Endodermal cell (in vitro differentiated cells): ENCODE measurements around the gene GUCY2C. TPM values are rescaled to one million over a fixed set of nuclear protein-coding genes. Genes with fewer than 3 reads are reported as not detected.

Experiments
- DNase-seq: peaks from one replicate; pipeline ENCODE4 v3.0.0-alpha.2; 2017
- H3K27ac ChIP-seq: 2 replicates; pipeline ENCODE4 v1.5.1; 2013; ENCODE audit warnings: mild to moderate bottlenecking, low read depth, low read length, moderate library complexity
- H3K27me3 ChIP-seq: 2 replicates; pipeline ENCODE4 v1.6.1; 2013; ENCODE audit warnings: mild to moderate bottlenecking, low read length, moderate library complexity; ENCODE audit not compliant: insufficient read depth, control insufficient read depth, poor library complexity, severe bottlenecking
- H3K36me3 ChIP-seq: 2 replicates; pipeline ENCODE4 v1.7.0; 2013; ENCODE audit warnings: mild to moderate bottlenecking, low read length, moderate library complexity; ENCODE audit not compliant: control insufficient read depth, insufficient read depth
- H3K4me1 ChIP-seq: one replicate; pipeline ENCODE4 v1.7.0; 2013; ENCODE audit warnings: low read length; ENCODE audit not compliant: control insufficient read depth, insufficient read depth
- H3K4me3 ChIP-seq: 2 replicates; pipeline ENCODE4 v1.5.1; 2013; ENCODE audit warnings: mild to moderate bottlenecking, low read length, moderate library complexity
- H3K9ac ChIP-seq: 2 replicates; pipeline ENCODE4 v1.6.1; 2013; ENCODE audit warnings: mild to moderate bottlenecking, low read length, moderate library complexity; ENCODE audit not compliant: poor library complexity, severe bottlenecking; ENCODE audit errors: extremely low read depth
- H3K9me3 ChIP-seq: 2 replicates; pipeline ENCODE4 v1.6.1; 2013; ENCODE audit warnings: mild to moderate bottlenecking, low read length, moderate library complexity; ENCODE audit not compliant: control insufficient read depth
- H3K27ac Mint-ChIP-seq: 2 replicates; pipeline ENCODE4 v1.8.0; 2020; ENCODE audit warnings: mixed read lengths
- H3K27me3 Mint-ChIP-seq: 2 replicates; pipeline ENCODE4 v1.8.0; 2021; ENCODE audit warnings: mild to moderate bottlenecking, mixed read lengths; ENCODE audit not compliant: insufficient read depth
- H3K36me3 Mint-ChIP-seq: 2 replicates; pipeline ENCODE4 v1.8.0; 2020; ENCODE audit warnings: low read depth, mixed read lengths
- H3K4me1 Mint-ChIP-seq: 2 replicates; pipeline ENCODE4 v1.8.0; 2020; ENCODE audit warnings: mixed read lengths
- H3K4me3 Mint-ChIP-seq: 2 replicates; pipeline ENCODE4 v1.8.0; 2020; ENCODE audit warnings: mild to moderate bottlenecking, moderate library complexity, mixed read lengths
- H3K9me3 Mint-ChIP-seq: 2 replicates; pipeline ENCODE4 v1.8.0; 2020; ENCODE audit warnings: mild to moderate bottlenecking, mixed read lengths
- WGBS, 2 experiments: methylation state at CpG; one replicate each; pipeline versions ENCODE4 v1.1.5 to v1.1.7; 2013; ENCODE audit warnings: missing lambda C conversion rate in 2 of 2, mixed read lengths in 1 of 2; ENCODE audit not compliant: insufficient coverage in 1 of 2, insufficient read length in 1 of 2; 5-methylcytosine and 5-hydroxymethylcytosine counted together
- total RNA-seq, 2 donors: library from RNA; stranded (reverse); fragmentation: NEBNext Ultra II Directional in 1 of 2; extraction: Animal tissue kit (Norgen Biotek cat#: 25700) in 1 of 2; gene quantifications; 2 replicates in 1 of 2; 3 replicates in 1 of 2; pipeline ENCODE4 v1.2.1, GENCODE V29; 2021
- TF ChIP-seq, protein P1 (sequence below): fragments of 200-600 bp; sonication (generic); conservative IDR thresholded peaks from 2 replicates; pipeline ENCODE4 v1.5.0; 2021; ENCODE audit warnings: antibody characterized with exemption, mild to moderate bottlenecking

GUCY2C gene
- total RNA-seq, 2 donors from 2014 or later: 1.4 to 2.4 TPM

DNA sequence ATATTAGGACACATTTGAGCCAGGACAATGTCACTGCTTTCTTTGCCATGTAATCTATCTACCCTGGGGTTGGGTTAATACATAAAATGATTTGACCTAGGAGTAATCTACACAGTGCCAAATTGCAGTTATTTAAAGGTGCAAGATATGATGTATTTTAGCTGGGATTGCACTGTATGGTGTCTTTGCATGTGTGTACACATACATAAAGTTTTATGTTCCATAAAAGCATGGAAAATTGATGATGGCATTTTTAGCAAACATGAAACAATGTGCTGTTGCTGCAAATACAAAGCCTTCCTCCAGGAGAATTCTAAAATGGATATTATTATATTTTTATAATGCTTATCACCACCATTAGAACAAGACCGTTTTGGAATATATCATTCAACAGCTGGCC lies 104.7 kb downstream of the GUCY2C start:
- no peak for DNase-seq
- H3K36me3 ChIP-seq: no peaks in the 10 kb centered on the region
- no peak overlapping the region for H3K27ac Mint-ChIP-seq
- TF ChIP-seq, protein P1, sequence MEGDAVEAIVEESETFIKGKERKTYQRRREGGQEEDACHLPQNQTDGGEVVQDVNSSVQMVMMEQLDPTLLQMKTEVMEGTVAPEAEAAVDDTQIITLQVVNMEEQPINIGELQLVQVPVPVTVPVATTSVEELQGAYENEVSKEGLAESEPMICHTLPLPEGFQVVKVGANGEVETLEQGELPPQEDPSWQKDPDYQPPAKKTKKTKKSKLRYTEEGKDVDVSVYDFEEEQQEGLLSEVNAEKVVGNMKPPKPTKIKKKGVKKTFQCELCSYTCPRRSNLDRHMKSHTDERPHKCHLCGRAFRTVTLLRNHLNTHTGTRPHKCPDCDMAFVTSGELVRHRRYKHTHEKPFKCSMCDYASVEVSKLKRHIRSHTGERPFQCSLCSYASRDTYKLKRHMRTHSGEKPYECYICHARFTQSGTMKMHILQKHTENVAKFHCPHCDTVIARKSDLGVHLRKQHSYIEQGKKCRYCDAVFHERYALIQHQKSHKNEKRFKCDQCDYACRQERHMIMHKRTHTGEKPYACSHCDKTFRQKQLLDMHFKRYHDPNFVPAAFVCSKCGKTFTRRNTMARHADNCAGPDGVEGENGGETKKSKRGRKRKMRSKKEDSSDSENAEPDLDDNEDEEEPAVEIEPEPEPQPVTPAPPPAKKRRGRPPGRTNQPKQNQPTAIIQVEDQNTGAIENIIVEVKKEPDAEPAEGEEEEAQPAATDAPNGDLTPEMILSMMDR: no peak
- no peaks in the 10 kb centered on the region for H3K9me3 ChIP-seq
- no peaks in the 10 kb centered on the region for H3K4me1 ChIP-seq
- no peak overlapping the region for H3K27ac ChIP-seq
- H3K9ac ChIP-seq: no peak overlapping the region
- no peak overlapping the region for H3K4me3 ChIP-seq
- 100% methylated on average over 1 of the region's 1 CpG; no CpG with 5 or more reads in 1 of the 2 experiments for WGBS, 2 experiments
- H3K4me3 Mint-ChIP-seq: no peak overlapping the region
- H3K27me3 Mint-ChIP-seq: no peaks in the 10 kb centered on the region
- H3K9me3 Mint-ChIP-seq: no peaks in the 10 kb centered on the region
- H3K36me3 Mint-ChIP-seq: no peaks in the 10 kb centered on the region
- no peaks in the 10 kb centered on the region for H3K4me1 Mint-ChIP-seq
- no peaks in the 10 kb centered on the region for H3K27me3 ChIP-seq

DNA sequence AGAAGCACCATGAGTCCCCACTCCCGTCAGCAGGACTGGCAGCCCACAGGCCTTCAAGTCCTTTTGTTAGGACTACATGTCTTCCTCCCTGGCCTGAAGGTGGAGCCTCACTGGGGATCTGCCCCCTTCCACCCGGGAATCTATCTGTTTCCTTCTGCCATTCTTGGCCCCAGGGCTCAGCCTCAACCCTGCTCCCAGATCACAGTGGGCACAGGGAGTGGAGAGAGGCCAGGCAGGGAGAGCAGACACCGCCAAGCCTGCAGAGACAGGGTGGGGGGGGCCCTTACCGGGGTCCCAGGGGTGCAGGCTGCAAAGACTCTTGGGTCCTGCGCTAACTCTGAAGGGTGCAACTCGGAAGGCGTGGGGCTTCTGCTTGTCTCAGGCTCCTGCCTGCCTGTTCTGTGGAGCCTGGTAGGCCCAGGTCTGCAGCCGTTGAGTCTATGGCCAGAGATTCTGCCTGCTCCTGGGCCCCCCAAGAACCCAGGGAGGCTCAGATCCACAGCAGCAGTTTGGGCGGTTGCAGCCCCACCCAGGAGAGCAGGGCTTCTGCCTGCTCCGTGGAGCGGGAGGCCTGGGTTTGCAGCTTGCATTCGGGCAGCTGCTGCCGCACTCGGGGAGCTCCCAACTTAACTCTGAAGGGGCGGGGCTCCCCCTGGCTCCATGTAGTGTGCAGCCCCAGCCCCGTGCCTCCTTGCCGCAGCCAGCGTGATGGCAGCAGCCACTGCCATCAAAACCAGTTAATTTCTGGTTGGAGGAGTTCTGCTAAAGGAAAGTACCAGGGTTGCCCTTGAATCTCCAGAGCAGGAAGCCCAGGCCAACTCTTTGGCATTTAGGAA lies 107.0 kb downstream of the GUCY2C start:
- H3K4me3 Mint-ChIP-seq: no peak overlapping the region

DNA sequence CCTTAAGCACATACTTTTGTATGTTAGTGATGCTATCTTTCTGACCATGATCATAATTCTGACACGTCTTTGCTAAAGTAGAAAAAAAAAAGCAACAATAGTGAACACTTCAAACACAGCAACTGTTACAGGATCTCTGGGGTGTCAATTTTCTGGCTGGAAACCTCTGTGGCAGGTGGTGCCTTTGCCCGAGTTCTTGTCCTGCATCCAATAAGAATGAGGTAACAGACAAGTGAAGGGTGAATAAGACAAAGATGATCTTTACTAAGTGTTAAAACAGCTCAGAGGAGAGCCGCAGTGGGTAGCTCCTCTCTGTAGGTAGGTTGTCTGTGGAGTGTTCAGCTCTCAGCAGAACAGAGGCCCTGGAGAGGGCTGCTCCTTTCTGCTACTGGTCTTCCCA lies 107.8 kb downstream of the GUCY2C start:
- no peak overlapping the region for H3K4me3 ChIP-seq
- H3K27me3 Mint-ChIP-seq: no peaks in the 10 kb centered on the region
- no peaks in the 10 kb centered on the region for H3K27me3 ChIP-seq
- no peak for DNase-seq
- TF ChIP-seq, protein P1: no peak
- no peak overlapping the region for H3K27ac Mint-ChIP-seq
- H3K4me3 Mint-ChIP-seq: no peak overlapping the region
- H3K9ac ChIP-seq: no peak overlapping the region
- H3K36me3 ChIP-seq: no peaks in the 10 kb centered on the region
- no peaks in the 10 kb centered on the region for H3K9me3 ChIP-seq
- WGBS, 2 experiments: 92 to 93% methylated on average over 2 to 3 of the region's 3 CpGs
- no peaks in the 10 kb centered on the region for H3K9me3 Mint-ChIP-seq
- no peaks in the 10 kb centered on the region for H3K4me1 Mint-ChIP-seq
- no peaks in the 10 kb centered on the region for H3K4me1 ChIP-seq
- no peaks in the 10 kb centered on the region for H3K36me3 Mint-ChIP-seq
- no peak overlapping the region for H3K27ac ChIP-seq

More for the DNA sequence above, 107.0 kb downstream of the GUCY2C start:
- H3K27ac Mint-ChIP-seq: no peak overlapping the region
- H3K27me3 Mint-ChIP-seq: no peaks in the 10 kb centered on the region
- H3K36me3 Mint-ChIP-seq: no peaks in the 10 kb centered on the region
- Histone ChIP-seq H3K27me3 (no peaks in the 10 kb centered on the region), H3K4me1 (no peaks in the 10 kb centered on the region), H3K36me3 (no peaks in the 10 kb centered on the region), H3K9ac (no peak overlapping the region), H3K4me3 (no peak overlapping the region), H3K27ac (no peak overlapping the region), H3K9me3 (no peaks in the 10 kb centered on the region)
- DNase-seq: peak; percentile 60
- 91 to 94% methylated on average over 10 to 18 of the region's 18 CpGs for WGBS, 2 experiments
- no peaks in the 10 kb centered on the region for H3K4me1 Mint-ChIP-seq
- TF ChIP-seq, protein P1: no peak
- no peaks in the 10 kb centered on the region for H3K9me3 Mint-ChIP-seq
